GM21390 (cell line): ENCODE measurements around the gene ERC1.

Experiments used
- ATAC-seq: cut with Tn5 transposase; IDR thresholded peaks from one replicate; pipeline ENCODE4 v1.9.1; 2021; ENCODE audit not compliant: unreplicated experiment

ERC1 gene

GRCh38 chr12:1425396-1425729, 434.3 kb downstream of the ERC1 start:
- ATAC-seq: no peak

- ATAC-seq: no peak
Observed at GRCh38 chr12:1428671-1429070, 437.6 kb downstream of the ERC1 start.

GRCh38 chr12:1429980-1430379, 439.0 kb downstream of the ERC1 start:
- ATAC-seq: no peak

- ATAC-seq: no peak
Observed at GRCh38 chr12:1434296-1434955, 443.4 kb downstream of the ERC1 start.

- no peak for ATAC-seq
Observed at GRCh38 chr12:1435044-1435443, 444.0 kb downstream of the ERC1 start.

- no peak for ATAC-seq
Observed at GRCh38 chr12:1435456-1435855, 444.4 kb downstream of the ERC1 start.

GRCh38 chr12:1436015-1436414, 445.0 kb downstream of the ERC1 start:
- ATAC-seq: no peak

- ATAC-seq: no peak
Observed at GRCh38 chr12:1436981-1437380, 446.0 kb downstream of the ERC1 start.

- no peak for ATAC-seq
Observed at GRCh38 chr12:1439201-1439600, 448.2 kb downstream of the ERC1 start.

GRCh38 chr12:1439687-1440086, 448.7 kb downstream of the ERC1 start:
- ATAC-seq: no peak

GRCh38 chr12:1443421-1444141, 452.6 kb downstream of the ERC1 start:
- no peak for ATAC-seq

GRCh38 chr12:1444142-1444516, 453.1 kb downstream of the ERC1 start:
- ATAC-seq: no peak

GRCh38 chr12:1445807-1446206, 454.8 kb downstream of the ERC1 start:
- no peak for ATAC-seq

GRCh38 chr12:1448336-1448735, 457.3 kb downstream of the ERC1 start:
- ATAC-seq: no peak

GRCh38 chr12:1453810-1454209, 462.8 kb downstream of the ERC1 start:
- no peak for ATAC-seq

- ATAC-seq: no peak
Observed at GRCh38 chr12:1456885-1457284, 465.9 kb downstream of the ERC1 start.

- no peak for ATAC-seq
Observed at GRCh38 chr12:1457901-1458300, 466.9 kb downstream of the ERC1 start.

GRCh38 chr12:1459339-1459738, 468.3 kb downstream of the ERC1 start:
- no peak for ATAC-seq

- no peak for ATAC-seq
Observed at GRCh38 chr12:1463073-1463905, 472.3 kb downstream of the ERC1 start.

- no peak for ATAC-seq
Observed at GRCh38 chr12:1464925-1465324, 473.9 kb downstream of the ERC1 start.

- no peak for ATAC-seq
Observed at GRCh38 chr12:1465990-1466389, 475.0 kb downstream of the ERC1 start.
